H1 (cell line): ENCODE results near the gene PGGHG. TPM values are rescaled to one million over a fixed set of nuclear protein-coding genes. Genes with fewer than 3 reads are reported as not detected.

ENCODE experiments used
- CTCF ChIA-PET: fragments of 300-600 bp; sonication (Branson Sonifier 250); formaldehyde crosslinking; loops from one replicate; lab custom pipeline; 2021; ENCODE audit not compliant: partially characterized antibody; lab: Charles Lee
- POLR2A ChIA-PET: fragments of 300-600 bp; sonication (Branson Sonifier 250); formaldehyde crosslinking; loops from one replicate; lab custom pipeline; 2021; ENCODE audit warnings: inconsistent platforms; ENCODE audit not compliant: partially characterized antibody; lab: Charles Lee
- DNase-seq, 2 experiments: peaks; one replicate each; pipeline versions ENCODE4 v3.0.0 to v3.0.0-alpha.2; 2010 to 2022; ENCODE audit warnings: low spot score in 2 of 2, low read depth in 1 of 2, mixed read lengths in 1 of 2
- FAIRE-seq: peaks from 2 replicates; lab custom pipeline; 2011; peaks lifted over from hg19 to GRCh38; lab: Jason Lieb, UNC
- H2AFZ ChIP-seq: 2 replicates; pipeline ENCODE4 v1.8.1; 2012; ENCODE audit warnings: low read length, inconsistent platforms
- H2AK5ac ChIP-seq: 2 replicates; pipeline ENCODE4 v1.6.1; 2013; ENCODE audit warnings: low read depth, low read length
- H2BK120ac ChIP-seq: replicated peaks from 2 replicates; pipeline ENCODE3; 2013; ENCODE audit warnings: low read depth, low read length, inconsistent platforms
- H2BK12ac ChIP-seq: 2 replicates; pipeline ENCODE4 v1.6.1; 2013; ENCODE audit warnings: low read depth, low read length
- H2BK15ac ChIP-seq: 2 replicates; pipeline ENCODE4 v1.6.1; 2013; ENCODE audit warnings: low read length
- H2BK20ac ChIP-seq: 2 replicates; pipeline ENCODE4 v1.6.1; 2013; ENCODE audit warnings: low read length
- H2BK5ac ChIP-seq: 2 replicates; pipeline ENCODE4 v1.6.1; 2013; ENCODE audit warnings: low read depth, low read length
- H3K14ac ChIP-seq: 2 replicates; pipeline ENCODE4 v1.6.1; 2013; ENCODE audit warnings: inconsistent platforms; ENCODE audit not compliant: insufficient read length
- H3K18ac ChIP-seq: 2 replicates; pipeline ENCODE4 v1.6.1; 2013; ENCODE audit warnings: low read length; ENCODE audit errors: extremely low read depth
- H3K23ac ChIP-seq: 2 replicates; pipeline ENCODE4 v1.6.1; 2013; ENCODE audit warnings: inconsistent platforms; ENCODE audit not compliant: insufficient read length
- H3K23me2 ChIP-seq: 2 replicates; pipeline ENCODE4 v1.6.1; 2013; ENCODE audit warnings: low read depth, low read length
- H3K27ac ChIP-seq: 2 replicates; pipeline ENCODE4 v1.6.1; 2011; ENCODE audit warnings: low read depth, low read length, inconsistent platforms
- H3K27me3 ChIP-seq, 4 experiments: replicated peaks in 1 of 4; 1 replicate in 1 of 4; 2 replicates in 3 of 4; pipeline versions ENCODE4 v1.6.1 to v1.8.1; 2011 to 2013; ENCODE audit warnings: low read length in 3 of 4, mild to moderate bottlenecking in 3 of 4, inconsistent platforms in 2 of 4, mixed read lengths in 2 of 4, moderate library complexity in 1 of 4; ENCODE audit not compliant: control insufficient read depth in 3 of 4, insufficient read depth in 3 of 4; ENCODE audit errors: extremely low read depth in 1 of 4
- H3K36me3 ChIP-seq, 4 experiments: 2 replicates each; pipeline versions ENCODE4 v1.6.1 to v1.8.1; 2011 to 2013; ENCODE audit warnings: mild to moderate bottlenecking in 4 of 4, low read length in 3 of 4, moderate library complexity in 2 of 4, control low read depth in 1 of 4, inconsistent platforms in 1 of 4; ENCODE audit not compliant: insufficient read depth in 4 of 4, control insufficient read depth in 2 of 4
- H3K4ac ChIP-seq: replicated peaks from 2 replicates; pipeline ENCODE3; 2013; ENCODE audit warnings: low read length, low read depth, mixed read lengths, inconsistent platforms; ENCODE audit not compliant: insufficient read length
- H3K4me1 ChIP-seq, 4 experiments: replicated peaks in 1 of 4; 1 replicate in 1 of 4; 2 replicates in 3 of 4; pipeline versions ENCODE4 v1.6.1 to v1.8.1; 2011 to 2013; ENCODE audit warnings: low read length in 3 of 4, inconsistent platforms in 2 of 4, mixed read lengths in 1 of 4; ENCODE audit not compliant: insufficient read depth in 4 of 4, control insufficient read depth in 3 of 4
- H3K4me2 ChIP-seq, 2 experiments: 2 replicates each; pipeline versions ENCODE4 v1.6.1 to v1.8.1; 2011 to 2013; ENCODE audit warnings: low read depth in 2 of 2, low read length in 2 of 2, control low read depth in 1 of 2, inconsistent platforms in 1 of 2, mild to moderate bottlenecking in 1 of 2; ENCODE audit not compliant: insufficient read depth in 1 of 2
- H3K4me3 ChIP-seq, 4 experiments: fragments of 200-600, 300-600 bp in 1 of 4; sonication (generic), shearing (Covaris generic), sonication (Bioruptor Twin) in 1 of 4; 2 replicates each; pipeline versions ENCODE4 v1.5.1 to v1.8.1; 2011 to 2016; ENCODE audit warnings: low read length in 4 of 4, low read depth in 3 of 4, control low read depth in 2 of 4, inconsistent platforms in 2 of 4, mild to moderate bottlenecking in 2 of 4, mixed read lengths in 1 of 4, moderate library complexity in 1 of 4; ENCODE audit not compliant: insufficient read depth in 2 of 4; ENCODE audit errors: extremely low read depth in 1 of 4
- H3K56ac ChIP-seq: replicated peaks from 2 replicates; pipeline ENCODE3; 2013; ENCODE audit warnings: low read depth, mild to moderate bottlenecking, mixed read lengths, low read length, inconsistent platforms; ENCODE audit not compliant: insufficient read length
- H3K79me1 ChIP-seq: 2 replicates; pipeline ENCODE4 v1.6.1; 2013; ENCODE audit warnings: low read depth, low read length, control low read depth
- H3K79me2 ChIP-seq, 2 experiments: 2 replicates each; pipeline versions ENCODE4 v1.6.1 to v1.8.1; 2012 to 2013; ENCODE audit warnings: low read length in 2 of 2, mild to moderate bottlenecking in 2 of 2, inconsistent platforms in 1 of 2; ENCODE audit not compliant: insufficient read depth in 2 of 2, control insufficient read depth in 1 of 2
- H3K9ac ChIP-seq, 4 experiments: replicated peaks in 1 of 4; 1 replicate in 1 of 4; 2 replicates in 3 of 4; pipeline versions ENCODE4 v1.6.1 to v1.8.1; 2011 to 2013; ENCODE audit warnings: low read depth in 3 of 4, low read length in 3 of 4, control low read depth in 2 of 4, mild to moderate bottlenecking in 2 of 4, moderate library complexity in 2 of 4, inconsistent platforms in 1 of 4; ENCODE audit errors: extremely low read depth in 1 of 4
- H3K9me3 ChIP-seq, 2 experiments: 2 replicates each; pipeline versions ENCODE4 v1.6.1 to v1.8.1; 2012 to 2013; ENCODE audit warnings: mild to moderate bottlenecking in 2 of 2, moderate library complexity in 2 of 2, control low read depth in 1 of 2, inconsistent platforms in 1 of 2, low read depth in 1 of 2, low read length in 1 of 2, mixed read lengths in 1 of 2; ENCODE audit not compliant: insufficient read depth in 2 of 2
- H4K20me1 ChIP-seq, 2 experiments: replicated peaks in 1 of 2; 2 replicates each; pipeline versions ENCODE3 to v1.8.1; 2011 to 2013; ENCODE audit warnings: inconsistent platforms in 2 of 2, low read length in 2 of 2, mild to moderate bottlenecking in 1 of 2; ENCODE audit not compliant: insufficient read depth in 2 of 2, control insufficient read depth in 1 of 2
- H4K5ac ChIP-seq: 2 replicates; pipeline ENCODE4 v1.6.1; 2013; ENCODE audit warnings: low read length, low read depth, mixed read lengths, inconsistent platforms; ENCODE audit not compliant: insufficient read length
- H4K8ac ChIP-seq: 2 replicates; pipeline ENCODE4 v1.8.0; 2013; ENCODE audit warnings: mild to moderate bottlenecking, moderate library complexity, low read length, inconsistent platforms; ENCODE audit not compliant: insufficient read depth; ENCODE audit errors: extremely low read depth
- H4K91ac ChIP-seq: replicated peaks from 2 replicates; pipeline ENCODE3; 2013; ENCODE audit warnings: low read length, mixed read lengths, inconsistent platforms; ENCODE audit not compliant: insufficient read length
- ATF2 ChIP-seq: IDR thresholded peaks from 2 replicates; pipeline ENCODE4 v1.6.1; 2012; ENCODE audit warnings: low read length, inconsistent platforms
- CBX8 ChIP-seq: fragments of 300-800, 300-1000 bp; sonication (generic); IDR thresholded peaks from 2 replicates; pipeline ENCODE4 v1.7.1; 2016; ENCODE audit warnings: low read depth, low read length, borderline replicate concordance
- CTBP2 ChIP-seq: IDR thresholded peaks from 2 replicates; pipeline ENCODE4 v1.7.0; 2011; ENCODE audit warnings: borderline replicate concordance, mild to moderate bottlenecking, moderate library complexity, mixed read lengths, low read length; ENCODE audit not compliant: insufficient read depth, insufficient read length
- MAFK ChIP-seq: IDR thresholded peaks from 2 replicates; pipeline ENCODE4 v1.6.1; 2012; ENCODE audit warnings: low read depth, mild to moderate bottlenecking, improper control_type of control experiment, low read length
- PHF8 ChIP-seq: fragments of 200-600 bp; sonication (generic); conservative IDR thresholded peaks from 2 replicates; pipeline ENCODE4 v1.7.1; 2012; ENCODE audit warnings: low read depth, mild to moderate bottlenecking, inconsistent platforms, low read length, moderate library complexity
- RNF2 ChIP-seq: fragments of 200-900, 300-1000 bp; sonication (generic); IDR thresholded peaks from 2 replicates; pipeline ENCODE4 v1.7.1; 2016; ENCODE audit warnings: borderline replicate concordance, low read depth, mild to moderate bottlenecking, antibody characterized with exemption, low read length; ENCODE audit not compliant: poor library complexity, severe bottlenecking; ENCODE audit errors: missing control alignments
- SP2 ChIP-seq: IDR thresholded peaks from 2 replicates; pipeline ENCODE4 v1.6.1; 2012; ENCODE audit warnings: mild to moderate bottlenecking, low read length, inconsistent platforms
- SRF ChIP-seq: IDR thresholded peaks from 2 replicates; pipeline ENCODE4 v1.6.1; 2011; ENCODE audit warnings: mild to moderate bottlenecking, low read depth, low read length, moderate library complexity
- TBP ChIP-seq: IDR thresholded peaks from 2 replicates; pipeline ENCODE4 v1.6.1; 2011; ENCODE audit warnings: low read depth, low read length, improper control_type of control experiment
- WGBS, 2 experiments: shearing (Covaris generic) in 1 of 2; methylation state at CpG; one replicate each; pipeline versions ENCODE4 v1.1.6 to v1.1.7; 2013 to 2015; ENCODE audit warnings: low lambda C conversion rate in 2 of 2, mixed read lengths in 2 of 2, inconsistent platforms in 1 of 2, low coverage in 1 of 2, missing lambda C conversion rate in 1 of 2; ENCODE audit not compliant: insufficient replicate concordance in 2 of 2, insufficient coverage in 1 of 2, insufficient read length in 1 of 2; ENCODE audit errors: extremely low coverage in 1 of 2, missing lambda C conversion rate in 1 of 2; 5-methylcytosine and 5-hydroxymethylcytosine counted together
- polyA plus RNA-seq, 7 experiments: library from polyadenylated mRNA; depleted of rRNA in 3 of 7; stranded (reverse) in 5 of 7; unstranded in 2 of 7; fragments of >200 nt in 5 of 7; fragments of 200-250 nt in 2 of 7; gene quantifications; 1 replicate in 5 of 7; 2 replicates in 1 of 7; 4 replicates in 1 of 7; pipeline versions ENCODE4 v1.2.1 to v1.2.3, GENCODE V29; 2011 to 2013; ENCODE audit warnings: missing spikeins in 2 of 7, mixed read lengths in 2 of 7
- total RNA-seq: library from RNA; stranded (reverse); fragmentation: NEBNext Ultra II Directional; extraction: Animal tissue kit (Norgen Biotek cat#: 25700); gene quantifications from 2 replicates; pipeline ENCODE4 v1.2.1, GENCODE V29; 2021

The PGGHG gene
- total and polyA plus RNA-seq, 2 of the 8 experiments (the other 6 are each of a cell fraction or from before 2014, with no cell fraction given), result 34.8 to 60.7 TPM

- Histone ChIP-seq H3K14ac (no peak overlapping the region), H4K8ac (no peak overlapping the region), H3K18ac (no peak overlapping the region; the same call in 1 of the 2 replicates), H4K20me1 (no peaks in the 10 kb centered on the region), H3K4me1 (peaks cover 0 to 34% (median 24%) of the 10 kb centered on the region in 4 experiments; a peak in 6 of 7 replicates), H2BK120ac (no peak overlapping the region), H3K27me3 (no peaks in the 10 kb centered on the region), H3K9ac (no peak overlapping the region), H3K23me2 (no peaks in the 10 kb centered on the region), H2BK15ac (0 out of 2 replicates have a peak overlapping the region, but pooled peaks have one; percentile 46), H3K36me3 (peaks cover 3 to 30% (median 15%) of the 10 kb centered on the region in 4 experiments; a peak in 6 of 8 replicates), H2AFZ (no peak overlapping the region), H4K5ac (no peak overlapping the region), H2BK12ac (no peak overlapping the region), H4K91ac (no peak overlapping the region), H2AK5ac (no peak overlapping the region), H3K4ac (no peak overlapping the region), H3K23ac (no peak overlapping the region), H3K79me1 (0 out of 2 replicates have a peak, but pooled peaks cover 4% of the 10 kb centered on the region), H3K9me3 (no peaks in the 10 kb centered on the region), H3K56ac (no peak overlapping the region), H2BK20ac (no peak overlapping the region), H3K27ac (no peak overlapping the region), H3K4me3 (no peak overlapping the region), H3K79me2 (no peaks in the 10 kb centered on the region), H3K4me2 (no peak overlapping the region), H2BK5ac (no peak overlapping the region)
- WGBS, 2 experiments, result 96% methylated on average over 21 of the region's 27 CpGs; no CpG with 5 or more reads in 1 of the 2 experiments
- FAIRE-seq (no peak), DNase-seq (no peak)
- ChIA-PET POLR2A (interaction anchor here (0.6 to 3.0 kb wide), 9 partner anchors 9 to 515 kb away, joined by 3 to 17 read pairs (median 3); no protein-coding TSS in a partner anchor), CTCF (interaction anchor here (0.8 to 3.4 kb wide), 8 partner anchors 8 to 68 kb away, joined by 3 to 29 read pairs (median 4); partner anchors contain the start of gene IFITM2)
- TF ChIP-seq PHF8 (no peak), ATF2 (no peak), SRF (no peak), CBX8 (no peak), SP2 (no peak), MAFK (no peak), TBP (no peak), RNF2 (no peak), CTBP2 (no peak)
Observed at GRCh38 chr11:293852-294661, 5.1 kb downstream of the PGGHG start.
